Measurements from ENCODE around the gene LRSAM1.
A peak's percentile ranks its signal among the peaks of the same experiment; 100 is the strongest.

Gene LRSAM1

DNA sequence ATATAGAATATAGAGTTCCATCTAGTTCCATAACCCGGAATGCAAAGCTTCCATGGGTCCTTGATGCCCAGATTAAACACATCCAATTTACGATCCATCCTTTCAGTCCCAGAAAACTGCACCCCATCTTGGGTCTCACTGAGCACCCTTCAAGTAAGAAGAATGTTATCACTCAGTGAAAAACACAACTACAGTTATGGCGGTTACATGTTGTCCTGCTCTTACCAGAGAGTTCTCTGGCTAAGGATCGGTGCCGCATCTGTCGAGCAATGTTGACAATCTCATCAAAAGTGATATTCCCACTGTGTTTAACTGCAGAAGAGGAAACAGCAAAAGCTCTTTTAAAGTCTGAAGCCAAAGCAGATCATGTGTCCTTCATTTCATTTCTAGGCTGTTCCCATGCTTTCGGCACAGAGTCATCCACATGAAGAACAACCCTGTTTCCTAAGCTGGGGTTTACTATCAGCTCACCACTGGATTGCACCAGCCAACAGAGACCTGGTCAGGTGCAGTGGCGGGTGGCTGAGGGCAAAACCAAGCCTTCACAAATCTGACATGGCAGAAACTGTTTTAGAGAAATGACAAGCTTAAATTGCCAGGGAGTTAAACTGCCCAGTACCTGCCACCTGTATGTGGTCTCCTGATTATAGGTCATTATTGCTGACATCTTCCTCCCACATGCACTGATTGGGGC, 3.1 kb upstream of the LRSAM1 start:
- Histone ChIP-seq H3K36me3 (ENCODE audit: insufficient read depth, low read length) (peaks cover 66% of the 10 kb centered on the region), H3K27ac (ENCODE audit: low read depth, low read length) (peak overlapping the region; percentile 54), H2AFZ (ENCODE audit: low read length, unreplicated experiment) (no peak overlapping the region), H3K27me3 (ENCODE audit: insufficient read depth, low read length) (no peaks in the 10 kb centered on the region), H3K4me3 (ENCODE audit: low read depth, low read length) (peak overlapping the region; percentile 93), H3K4me1 (ENCODE audit: control insufficient read depth, insufficient read depth, low read length, unreplicated experiment) (peaks cover 22% of the 10 kb centered on the region), H3K79me2 (ENCODE audit: control insufficient read depth, insufficient read depth, low read length, unreplicated experiment) (peaks cover 50% of the 10 kb centered on the region)

DNA sequence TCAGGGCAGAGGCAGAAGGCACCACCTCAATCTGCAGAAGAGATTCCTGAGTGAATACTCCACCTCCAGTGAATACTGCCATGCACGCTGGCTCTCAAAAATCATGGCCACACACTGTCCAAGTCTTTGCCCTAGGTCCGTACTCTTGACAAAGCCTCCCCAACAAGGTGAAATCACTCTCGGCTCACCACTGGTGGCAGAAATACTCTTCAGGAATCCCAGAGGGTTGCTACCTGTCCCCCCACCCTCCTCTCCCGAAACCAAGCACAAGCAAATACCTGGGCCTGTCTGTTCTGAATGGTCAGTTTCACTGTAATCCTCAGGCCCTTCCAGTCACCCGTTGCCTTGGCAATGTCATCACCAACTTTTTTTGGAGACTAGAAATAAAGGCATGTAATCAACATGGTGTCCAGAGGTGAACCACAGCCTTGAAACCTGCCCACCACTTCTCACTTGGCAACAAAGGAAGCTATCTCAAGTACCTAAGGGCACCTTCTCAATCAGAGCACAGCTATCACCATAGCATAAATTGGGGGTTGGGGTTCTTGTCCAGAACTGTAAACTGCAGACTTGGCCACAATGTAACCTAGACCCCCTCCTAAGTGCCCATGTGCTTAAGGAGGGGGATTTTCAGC, 1.9 kb upstream of the LRSAM1 start:
- peaks cover 61% of the 10 kb centered on the region for H3K36me3 ChIP-seq (ENCODE audit: insufficient read depth, low read length)
- peaks cover 50% of the 10 kb centered on the region for H3K79me2 ChIP-seq (ENCODE audit: control insufficient read depth, insufficient read depth, low read length, unreplicated experiment)

DNA sequence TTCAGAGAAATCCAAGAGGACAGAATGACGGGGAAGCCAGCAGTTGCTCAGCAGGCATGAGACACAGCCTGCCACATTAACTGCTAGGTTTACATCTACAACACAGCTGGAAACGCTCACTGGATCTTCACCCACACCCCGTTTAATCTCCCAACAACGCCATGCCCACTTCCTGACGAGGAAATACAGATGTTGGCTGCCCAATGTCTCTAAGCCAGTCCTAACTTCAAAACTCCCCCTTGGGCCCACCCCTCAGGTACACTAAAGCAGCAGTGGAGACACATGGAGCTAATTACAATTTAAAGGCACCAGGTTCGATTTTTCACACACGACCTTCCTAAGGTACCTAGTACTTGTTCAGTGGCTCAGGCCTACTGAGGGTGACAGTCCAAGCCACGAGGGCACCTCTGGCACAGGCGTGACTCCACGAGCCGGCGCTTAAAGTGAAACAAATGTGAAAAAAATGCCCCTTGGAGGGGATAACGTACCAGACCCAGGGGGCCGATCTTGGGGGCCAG, 1.0 kb upstream of the LRSAM1 start:
- Histone ChIP-seq H3K79me2 (ENCODE audit: control insufficient read depth, insufficient read depth, low read length, unreplicated experiment) (peaks cover 50% of the 10 kb centered on the region), H3K36me3 (ENCODE audit: insufficient read depth, low read length) (peaks cover 52% of the 10 kb centered on the region)

More for the DNA sequence above, 1.9 kb upstream of the LRSAM1 start:
- Histone ChIP-seq H3K4me3 (ENCODE audit: low read depth, low read length) (peak overlapping the region; percentile 93), H3K4me1 (ENCODE audit: control insufficient read depth, insufficient read depth, low read length, unreplicated experiment) (peaks cover 22% of the 10 kb centered on the region), H2AFZ (ENCODE audit: low read length, unreplicated experiment) (no peak overlapping the region), H3K27me3 (ENCODE audit: insufficient read depth, low read length) (no peaks in the 10 kb centered on the region), H3K27ac (ENCODE audit: low read depth, low read length) (peak overlapping the region; percentile 66)

DNA sequence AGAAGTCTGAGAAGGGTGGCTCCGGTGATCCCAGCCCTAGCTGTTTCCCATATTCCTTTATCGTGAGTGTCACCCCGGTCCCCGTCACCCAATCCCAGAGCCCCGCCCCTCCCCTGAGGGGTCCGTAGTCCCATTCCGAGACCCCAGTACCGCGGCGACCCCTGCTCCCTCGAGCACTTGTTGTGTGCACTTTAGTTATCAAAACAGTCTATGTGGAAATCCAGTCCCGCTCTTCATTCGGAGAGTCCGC, 223 bp downstream of the LRSAM1 start:
- Histone ChIP-seq H3K4me3 (ENCODE audit: low read depth, low read length) (peak overlapping the region; percentile 93), H3K27me3 (ENCODE audit: insufficient read depth, low read length) (no peaks in the 10 kb centered on the region), H3K79me2 (ENCODE audit: control insufficient read depth, insufficient read depth, low read length, unreplicated experiment) (peaks cover 50% of the 10 kb centered on the region), H3K4me1 (ENCODE audit: control insufficient read depth, insufficient read depth, low read length, unreplicated experiment) (peaks cover 22% of the 10 kb centered on the region), H2AFZ (ENCODE audit: low read length, unreplicated experiment) (peak overlapping the region; percentile 88), H3K36me3 (ENCODE audit: insufficient read depth, low read length) (peaks cover 45% of the 10 kb centered on the region), H3K27ac (ENCODE audit: low read depth, low read length) (peak overlapping the region; percentile 66)

More for the DNA sequence above, 1.0 kb upstream of the LRSAM1 start:
- Histone ChIP-seq H3K4me3 (ENCODE audit: low read depth, low read length) (peak overlapping the region; percentile 93), H3K27me3 (ENCODE audit: insufficient read depth, low read length) (no peaks in the 10 kb centered on the region), H3K27ac (ENCODE audit: low read depth, low read length) (peak overlapping the region; percentile 66), H2AFZ (ENCODE audit: low read length, unreplicated experiment) (no peak overlapping the region), H3K4me1 (ENCODE audit: control insufficient read depth, insufficient read depth, low read length, unreplicated experiment) (peaks cover 22% of the 10 kb centered on the region)

GRCh38 chr9:127451858-127452656, 747 bp downstream of the LRSAM1 start:
- Histone ChIP-seq H3K36me3 (ENCODE audit: insufficient read depth, low read length) (peaks cover 43% of the 10 kb centered on the region), H3K27me3 (ENCODE audit: insufficient read depth, low read length) (no peaks in the 10 kb centered on the region), H3K4me1 (ENCODE audit: control insufficient read depth, insufficient read depth, low read length, unreplicated experiment) (peaks cover 22% of the 10 kb centered on the region), H3K79me2 (ENCODE audit: control insufficient read depth, insufficient read depth, low read length, unreplicated experiment) (peaks cover 50% of the 10 kb centered on the region), H3K4me3 (ENCODE audit: low read depth, low read length) (peak overlapping the region; percentile 93), H2AFZ (ENCODE audit: low read length, unreplicated experiment) (peak overlapping the region; percentile 88), H3K27ac (ENCODE audit: low read depth, low read length) (peak overlapping the region; percentile 66)

- Histone ChIP-seq H3K36me3 (ENCODE audit: insufficient read depth, low read length) (peaks cover 40% of the 10 kb centered on the region), H3K27me3 (ENCODE audit: insufficient read depth, low read length) (no peaks in the 10 kb centered on the region), H3K27ac (ENCODE audit: low read depth, low read length) (no peak overlapping the region), H3K79me2 (ENCODE audit: control insufficient read depth, insufficient read depth, low read length, unreplicated experiment) (peaks cover 45% of the 10 kb centered on the region), H3K4me1 (ENCODE audit: control insufficient read depth, insufficient read depth, low read length, unreplicated experiment) (peaks cover 22% of the 10 kb centered on the region), H3K4me3 (ENCODE audit: low read depth, low read length) (peak overlapping the region; percentile 93), H2AFZ (ENCODE audit: low read length, unreplicated experiment) (no peak overlapping the region)
These were observed 1.4 kb downstream of the LRSAM1 start for GRCh38 chr9:127452691-127453090.

GRCh38 chr9:127455324-127455992, 4.1 kb downstream of the LRSAM1 start:
- Histone ChIP-seq H3K27me3 (ENCODE audit: insufficient read depth, low read length) (no peaks in the 10 kb centered on the region), H3K4me3 (ENCODE audit: low read depth, low read length) (no peak overlapping the region), H3K27ac (ENCODE audit: low read depth, low read length) (no peak overlapping the region), H3K4me1 (ENCODE audit: control insufficient read depth, insufficient read depth, low read length, unreplicated experiment) (peaks cover 5% of the 10 kb centered on the region), H3K79me2 (ENCODE audit: control insufficient read depth, insufficient read depth, low read length, unreplicated experiment) (peaks cover 18% of the 10 kb centered on the region), H2AFZ (ENCODE audit: low read length, unreplicated experiment) (no peak overlapping the region), H3K36me3 (ENCODE audit: insufficient read depth, low read length) (peaks cover 14% of the 10 kb centered on the region; the same call in 1 of the 2 replicates)

GRCh38 chr9:127457191-127457878, 6.0 kb downstream of the LRSAM1 start:
- Histone ChIP-seq H2AFZ (ENCODE audit: low read length, unreplicated experiment) (no peak overlapping the region), H3K79me2 (ENCODE audit: control insufficient read depth, insufficient read depth, low read length, unreplicated experiment) (peaks cover 5% of the 10 kb centered on the region), H3K27me3 (ENCODE audit: insufficient read depth, low read length) (no peaks in the 10 kb centered on the region), H3K36me3 (ENCODE audit: insufficient read depth, low read length) (peaks cover 12% of the 10 kb centered on the region; the same call in 1 of the 2 replicates), H3K4me1 (ENCODE audit: control insufficient read depth, insufficient read depth, low read length, unreplicated experiment) (peaks cover 5% of the 10 kb centered on the region), H3K27ac (ENCODE audit: low read depth, low read length) (no peak overlapping the region), H3K4me3 (ENCODE audit: low read depth, low read length) (no peak overlapping the region)

DNA sequence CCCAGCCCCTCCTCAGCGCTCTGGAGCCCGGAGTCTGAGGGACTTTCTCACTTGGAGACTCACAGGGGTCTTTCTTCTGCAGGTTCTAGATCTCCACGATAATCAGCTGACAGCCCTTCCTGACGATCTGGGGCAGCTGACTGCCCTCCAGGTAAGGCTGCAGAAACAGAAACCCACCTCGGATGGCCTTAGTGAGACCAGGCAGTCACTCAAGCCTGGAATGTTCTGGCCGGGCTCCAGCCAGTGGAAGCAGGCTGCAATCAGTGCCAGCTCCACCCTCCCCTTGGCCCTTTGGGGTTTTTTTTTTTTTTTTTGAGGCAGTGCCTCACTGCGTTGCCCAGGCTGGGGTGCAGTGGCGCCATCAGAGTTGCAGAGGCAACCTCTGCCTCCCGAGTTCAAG, 7.6 kb downstream of the LRSAM1 start:
- Histone ChIP-seq H3K27me3 (ENCODE audit: insufficient read depth, low read length) (no peaks in the 10 kb centered on the region), H3K27ac (ENCODE audit: low read depth, low read length) (no peak overlapping the region), H3K79me2 (ENCODE audit: control insufficient read depth, insufficient read depth, low read length, unreplicated experiment) (no peaks in the 10 kb centered on the region), H3K36me3 (ENCODE audit: insufficient read depth, low read length) (peaks cover 17% of the 10 kb centered on the region; the same call in 1 of the 2 replicates), H2AFZ (ENCODE audit: low read length, unreplicated experiment) (no peak overlapping the region), H3K4me3 (ENCODE audit: low read depth, low read length) (no peak overlapping the region), H3K4me1 (ENCODE audit: control insufficient read depth, insufficient read depth, low read length, unreplicated experiment) (no peaks in the 10 kb centered on the region)

DNA sequence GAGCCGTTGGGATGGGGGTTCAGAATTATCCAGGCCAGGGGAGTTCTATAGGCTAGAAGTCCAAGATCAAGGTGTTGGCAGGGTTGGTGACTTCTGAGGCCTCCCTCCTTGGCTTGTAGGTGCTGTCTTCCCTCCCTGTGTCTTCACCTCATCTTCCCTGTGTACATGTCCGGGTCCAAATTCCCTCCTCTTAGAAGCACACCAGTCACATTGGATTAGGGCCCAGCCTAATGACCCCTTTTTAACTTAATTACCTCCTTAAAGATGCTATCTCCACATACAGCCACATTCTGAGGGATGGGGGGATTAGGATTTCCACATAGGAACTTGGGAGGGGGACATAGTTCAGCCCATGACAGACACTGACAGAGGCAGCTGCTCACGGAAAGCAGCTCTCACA, 12.1 kb downstream of the LRSAM1 start:
- no peaks in the 10 kb centered on the region for H3K79me2 ChIP-seq (ENCODE audit: control insufficient read depth, insufficient read depth, low read length, unreplicated experiment)
- no peak overlapping the region for H3K27ac ChIP-seq (ENCODE audit: low read depth, low read length)
- H2AFZ ChIP-seq (ENCODE audit: low read length, unreplicated experiment) = no peak overlapping the region
- H3K27me3 ChIP-seq (ENCODE audit: insufficient read depth, low read length) = no peaks in the 10 kb centered on the region
- H3K36me3 ChIP-seq (ENCODE audit: insufficient read depth, low read length) = 0 out of 2 replicates have a peak, but pooled peaks cover 6% of the 10 kb centered on the region
- H3K4me1 ChIP-seq (ENCODE audit: control insufficient read depth, insufficient read depth, low read length, unreplicated experiment) = no peaks in the 10 kb centered on the region
- no peak overlapping the region for H3K4me3 ChIP-seq (ENCODE audit: low read depth, low read length)
